Astrocyte (in vitro differentiated cells and primary cell): ENCODE data around the gene ASCL5. TPM values are rescaled to one million over a fixed set of nuclear protein-coding genes. Genes with fewer than 3 reads are reported as not detected.

Experiments
- DNase-seq: peaks from one replicate; pipeline ENCODE4 v3.0.0-alpha.2; 2010; ENCODE audit warnings: low read depth
- FAIRE-seq: peaks from 2 replicates; lab custom pipeline; 2011; peaks lifted over from hg19 to GRCh38; lab: Jason Lieb, UNC
- H2AFZ ChIP-seq: 2 replicates; pipeline ENCODE4 v1.6.0; 2012; ENCODE audit warnings: low read depth, low read length, inconsistent platforms
- H3K27ac ChIP-seq: 2 replicates; pipeline ENCODE4 v1.5.1; 2011; ENCODE audit warnings: low read depth, low read length, inconsistent platforms
- H3K27me3 ChIP-seq: 2 replicates; pipeline ENCODE4 v1.6.0; 2011; ENCODE audit warnings: low read length, inconsistent platforms; ENCODE audit not compliant: insufficient read depth
- H3K36me3 ChIP-seq: 2 replicates; pipeline ENCODE4 v1.5.1; 2011; ENCODE audit warnings: low read length, inconsistent platforms; ENCODE audit not compliant: insufficient read depth
- H3K4me1 ChIP-seq: 2 replicates; pipeline ENCODE4 v1.5.1; 2011; ENCODE audit warnings: low read length, inconsistent platforms; ENCODE audit not compliant: insufficient read depth
- H3K4me2 ChIP-seq: 2 replicates; pipeline ENCODE4 v1.6.0; 2012; ENCODE audit warnings: low read length, inconsistent platforms
- H3K4me3 ChIP-seq: 2 replicates; pipeline ENCODE4 v1.5.1; 2011; ENCODE audit warnings: low read depth, mild to moderate bottlenecking, low read length, inconsistent platforms; ENCODE audit not compliant: insufficient read depth
- H3K79me2 ChIP-seq: 2 replicates; pipeline ENCODE4 v1.6.0; 2012; ENCODE audit warnings: mild to moderate bottlenecking, low read length, inconsistent platforms; ENCODE audit not compliant: insufficient read depth
- H3K9ac ChIP-seq: 2 replicates; pipeline ENCODE4 v1.6.0; 2012; ENCODE audit warnings: mild to moderate bottlenecking, low read length, inconsistent platforms
- H3K9me3 ChIP-seq: 2 replicates; pipeline ENCODE4 v1.5.1; 2012; ENCODE audit warnings: low read depth, mild to moderate bottlenecking, low read length, inconsistent platforms; ENCODE audit not compliant: insufficient read depth
- H4K20me1 ChIP-seq: 2 replicates; pipeline ENCODE4 v1.6.0; 2012; ENCODE audit warnings: low read length, inconsistent platforms; ENCODE audit not compliant: insufficient read depth
- H3K27ac Mint-ChIP-seq: one replicate; pipeline ENCODE4 v1.8.0; 2021; ENCODE audit warnings: mild to moderate bottlenecking, mixed read lengths; ENCODE audit not compliant: unreplicated experiment
- H3K27me3 Mint-ChIP-seq: one replicate; pipeline ENCODE4 v1.8.0; 2021; ENCODE audit warnings: low read depth, mixed read lengths; ENCODE audit not compliant: unreplicated experiment
- H3K36me3 Mint-ChIP-seq: one replicate; pipeline ENCODE4 v1.8.0; 2021; ENCODE audit warnings: low read depth, mixed read lengths; ENCODE audit not compliant: unreplicated experiment
- H3K4me1 Mint-ChIP-seq: one replicate; pipeline ENCODE4 v1.8.0; 2021; ENCODE audit warnings: low read depth, mixed read lengths; ENCODE audit not compliant: unreplicated experiment
- H3K4me3 Mint-ChIP-seq: one replicate; pipeline ENCODE4 v1.8.0; 2021; ENCODE audit warnings: mild to moderate bottlenecking, moderate library complexity, mixed read lengths; ENCODE audit not compliant: unreplicated experiment
- H3K9me3 Mint-ChIP-seq: one replicate; pipeline ENCODE4 v1.8.0; 2021; ENCODE audit warnings: mild to moderate bottlenecking, mixed read lengths; ENCODE audit not compliant: unreplicated experiment
- CTCF ChIP-seq: IDR thresholded peaks from 2 replicates; pipeline ENCODE4 v1.5.1; 2011; ENCODE audit warnings: low read depth, mild to moderate bottlenecking, inconsistent platforms, low read length, moderate library complexity; ENCODE audit not compliant: insufficient read depth
- EZH2 ChIP-seq: IDR thresholded peaks from 2 replicates; pipeline ENCODE4 v1.6.1; 2012; ENCODE audit warnings: mild to moderate bottlenecking, low read length, inconsistent platforms; ENCODE audit not compliant: insufficient read depth
- total RNA-seq: library from RNA; stranded (reverse); gene quantifications from 2 replicates; pipeline ENCODE4 v1.2.1, GENCODE V29; 2021

Gene ASCL5
- total RNA-seq, 1 donor from 2014 or later: not detected

GRCh38 chr1:201096041-201096461 is 30.9 kb downstream of the ASCL5 start:
- Histone ChIP-seq H3K4me2 (no peak overlapping the region), H3K4me3 (no peak overlapping the region), H3K9me3 (no peaks in the 10 kb centered on the region), H3K27me3 (peaks cover 34% of the 10 kb centered on the region), H3K4me1 (no peaks in the 10 kb centered on the region), H3K36me3 (no peaks in the 10 kb centered on the region), H2AFZ (no peak overlapping the region), H4K20me1 (no peaks in the 10 kb centered on the region), H3K27ac (no peak overlapping the region), H3K9ac (no peak overlapping the region), H3K79me2 (no peaks in the 10 kb centered on the region)
- DNase-seq (no peak), FAIRE-seq (no peak)
- H3K4me1 Mint-ChIP-seq: peaks cover 2% of the 10 kb centered on the region
- no peaks in the 10 kb centered on the region for H3K36me3 Mint-ChIP-seq
- H3K27ac Mint-ChIP-seq: no peak overlapping the region
- TF ChIP-seq CTCF (no peak), EZH2 (no peak)
- H3K4me3 Mint-ChIP-seq: no peak overlapping the region
- no peaks in the 10 kb centered on the region for H3K9me3 Mint-ChIP-seq
- H3K27me3 Mint-ChIP-seq: peaks cover 55% of the 10 kb centered on the region

GRCh38 chr1:201095581-201095980 is 31.4 kb downstream of the ASCL5 start:
- Histone ChIP-seq H3K9ac (no peak overlapping the region), H2AFZ (no peak overlapping the region), H3K79me2 (no peaks in the 10 kb centered on the region), H3K27me3 (peaks cover 34% of the 10 kb centered on the region), H3K36me3 (no peaks in the 10 kb centered on the region), H3K4me3 (no peak overlapping the region), H4K20me1 (no peaks in the 10 kb centered on the region), H3K27ac (no peak overlapping the region), H3K4me1 (no peaks in the 10 kb centered on the region), H3K9me3 (no peaks in the 10 kb centered on the region), H3K4me2 (no peak overlapping the region)
- Mint-ChIP-seq H3K9me3 (peaks cover under 1% of the 10 kb centered on the region), H3K36me3 (no peaks in the 10 kb centered on the region), H3K27ac (no peak overlapping the region), H3K27me3 (peaks cover 54% of the 10 kb centered on the region), H3K4me1 (peaks cover 2% of the 10 kb centered on the region), H3K4me3 (no peak overlapping the region)
- FAIRE-seq (no peak), DNase-seq (no peak)
- no peak for TF ChIP-seq EZH2
- TF ChIP-seq CTCF: no peak

- no peak for TF ChIP-seq EZH2
- no peak for TF ChIP-seq CTCF
- Histone ChIP-seq H3K9ac (no peak overlapping the region), H3K36me3 (no peaks in the 10 kb centered on the region), H3K4me1 (no peaks in the 10 kb centered on the region), H4K20me1 (no peaks in the 10 kb centered on the region), H3K27me3 (peaks cover 30% of the 10 kb centered on the region), H3K9me3 (no peaks in the 10 kb centered on the region), H2AFZ (no peak overlapping the region), H3K4me3 (no peak overlapping the region), H3K4me2 (no peak overlapping the region), H3K79me2 (no peaks in the 10 kb centered on the region), H3K27ac (no peak overlapping the region)
- no peak overlapping the region for H3K27ac Mint-ChIP-seq
- peaks cover 52% of the 10 kb centered on the region for H3K27me3 Mint-ChIP-seq
- no peaks in the 10 kb centered on the region for H3K36me3 Mint-ChIP-seq
- no peak overlapping the region for H3K4me3 Mint-ChIP-seq
- H3K9me3 Mint-ChIP-seq: peaks cover 2% of the 10 kb centered on the region
- H3K4me1 Mint-ChIP-seq: peaks cover 2% of the 10 kb centered on the region
- no peak for DNase-seq
- no peak for FAIRE-seq
Observed at GRCh38 chr1:201094832-201095231, 32.2 kb downstream of the ASCL5 start.
